SH-SY5Y (cell line): Measurements from ENCODE around the gene RNU5B-1.

ENCODE experiments used
- GATA2 ChIP-seq: IDR thresholded peaks from 2 replicates; pipeline ENCODE4 v1.6.1; 2011; ENCODE audit warnings: mild to moderate bottlenecking, low read depth, low read length
- GATA3 ChIP-seq: IDR thresholded peaks from 2 replicates; pipeline ENCODE4 v1.6.1; 2011; ENCODE audit warnings: low read depth, mild to moderate bottlenecking, low read length, moderate library complexity

GRCh38 chr15:65339416-65339815, 34.9 kb downstream of the RNU5B-1 start:
- TF ChIP-seq GATA2 (no peak), GATA3 (no peak)
